ENCODE measurements around the gene GLI3. TPM values are rescaled to one million over a fixed set of nuclear protein-coding genes. Genes with fewer than 3 reads are reported as not detected.

Gene GLI3
- total and polyA plus RNA-seq, 4 donors, result 0.50 to 34.9 (median 11.3) TPM

GRCh38 chr7:42065942-42066341 is 171.1 kb downstream of the GLI3 start:
- intact Hi-C loops (cut with DNase I), result no loop called here

GRCh38 chr7:42065015-42065414 is 172.0 kb downstream of the GLI3 start:
- Histone ChIP-seq H3K9me3 (ENCODE audit: control insufficient read depth, low read length) (peaks cover 1% of the 10 kb centered on the region), H3K36me3 (ENCODE audit: control insufficient read depth in 1 of 2, insufficient read depth in 2 of 2, low read length in 1 of 2) (no peaks in the 10 kb centered on the region), H3K27me3 (ENCODE audit: control insufficient read depth in 1 of 2, insufficient read depth in 2 of 2, low read length in 1 of 2) (no peaks in the 10 kb centered on the region), H3K4me1 (ENCODE audit: control insufficient read depth in 1 of 2, insufficient read depth in 2 of 2, low read length in 2 of 2) (no peaks in the 10 kb centered on the region), H3K27ac (ENCODE audit: low read depth in 1 of 2, low read length in 2 of 2) (no peak overlapping the region), H3K4me3 (ENCODE audit: low read length in 2 of 2) (no peak overlapping the region)
- ATAC-seq (ENCODE audit: low FRiP score) (no peak), DNase-seq (no peak)
- intact Hi-C loops (cut with DNase I), result no loop called here

More at GRCh38 chr7:42065942-42066341, 171.1 kb downstream of the GLI3 start:
- Histone ChIP-seq H3K27ac (ENCODE audit: low read depth in 1 of 2, low read length in 2 of 2) (no peak overlapping the region), H3K27me3 (ENCODE audit: control insufficient read depth in 1 of 2, insufficient read depth in 2 of 2, low read length in 1 of 2) (no peaks in the 10 kb centered on the region), H3K36me3 (ENCODE audit: control insufficient read depth in 1 of 2, insufficient read depth in 2 of 2, low read length in 1 of 2) (no peaks in the 10 kb centered on the region), H3K4me1 (ENCODE audit: control insufficient read depth in 1 of 2, insufficient read depth in 2 of 2, low read length in 2 of 2) (no peaks in the 10 kb centered on the region), H3K9me3 (ENCODE audit: control insufficient read depth, low read length) (no peaks in the 10 kb centered on the region), H3K4me3 (ENCODE audit: low read length in 2 of 2) (no peak overlapping the region)
- no peak for DNase-seq
- WGBS, 2 donors, result 63 to 64% methylated on average over 7 of the region's 7 CpGs
- ATAC-seq (ENCODE audit: low FRiP score), result no peak

GRCh38 chr7:42064534-42064933 is 172.5 kb downstream of the GLI3 start:
- Histone ChIP-seq H3K9me3 (ENCODE audit: control insufficient read depth, low read length) (peaks cover 2% of the 10 kb centered on the region), H3K36me3 (ENCODE audit: control insufficient read depth in 1 of 2, insufficient read depth in 2 of 2, low read length in 1 of 2) (no peaks in the 10 kb centered on the region), H3K27me3 (ENCODE audit: control insufficient read depth in 1 of 2, insufficient read depth in 2 of 2, low read length in 1 of 2) (no peaks in the 10 kb centered on the region), H3K4me3 (ENCODE audit: low read length in 2 of 2) (no peak overlapping the region), H3K4me1 (ENCODE audit: control insufficient read depth in 1 of 2, insufficient read depth in 2 of 2, low read length in 2 of 2) (no peaks in the 10 kb centered on the region), H3K27ac (ENCODE audit: low read depth in 1 of 2, low read length in 2 of 2) (no peak overlapping the region)
- DNase-seq (no peak), ATAC-seq (ENCODE audit: low FRiP score) (no peak)
- WGBS, 2 donors, result 93 to 95% methylated on average over 2 of the region's 2 CpGs
- intact Hi-C loops (cut with DNase I), result no loop called here

- WGBS, 2 donors, result 50 to 76% methylated on average over 2 of the region's 2 CpGs
- Histone ChIP-seq H3K27me3 (ENCODE audit: control insufficient read depth in 1 of 2, insufficient read depth in 2 of 2, low read length in 1 of 2) (no peaks in the 10 kb centered on the region), H3K4me3 (ENCODE audit: low read length in 2 of 2) (no peak overlapping the region), H3K27ac (ENCODE audit: low read depth in 1 of 2, low read length in 2 of 2) (no peak overlapping the region), H3K9me3 (ENCODE audit: control insufficient read depth, low read length) (peaks cover 2% of the 10 kb centered on the region), H3K36me3 (ENCODE audit: control insufficient read depth in 1 of 2, insufficient read depth in 2 of 2, low read length in 1 of 2) (no peaks in the 10 kb centered on the region), H3K4me1 (ENCODE audit: control insufficient read depth in 1 of 2, insufficient read depth in 2 of 2, low read length in 2 of 2) (no peaks in the 10 kb centered on the region)
- DNase-seq (no peak), ATAC-seq (ENCODE audit: low FRiP score) (no peak)
- intact Hi-C loops (cut with DNase I), result no loop called here
Observed at GRCh38 chr7:42059275-42059674, 177.7 kb downstream of the GLI3 start.

GRCh38 chr7:42057331-42057730 is 179.7 kb downstream of the GLI3 start:
- no peak for ATAC-seq (ENCODE audit: low FRiP score)
- H3K27ac ChIP-seq (ENCODE audit: low read depth in 1 of 2, low read length in 2 of 2), result no peak overlapping the region
- H3K36me3 ChIP-seq (ENCODE audit: control insufficient read depth in 1 of 2, insufficient read depth in 2 of 2, low read length in 1 of 2), result no peaks in the 10 kb centered on the region
- H3K4me3 ChIP-seq (ENCODE audit: low read length in 2 of 2), result no peak overlapping the region
- WGBS, 2 donors, result 95 to 97% methylated on average over 2 of the region's 2 CpGs
- no peaks in the 10 kb centered on the region for H3K27me3 ChIP-seq (ENCODE audit: control insufficient read depth in 1 of 2, insufficient read depth in 2 of 2, low read length in 1 of 2)
- intact Hi-C loops (cut with DNase I), result no loop called here
- peaks cover 2% of the 10 kb centered on the region for H3K9me3 ChIP-seq (ENCODE audit: control insufficient read depth, low read length)
- DNase-seq, result no peak
- no peaks in the 10 kb centered on the region for H3K4me1 ChIP-seq (ENCODE audit: control insufficient read depth in 1 of 2, insufficient read depth in 2 of 2, low read length in 2 of 2)

GRCh38 chr7:42055171-42055570 is 181.8 kb downstream of the GLI3 start:
- intact Hi-C loops (cut with DNase I), result no loop called here
- Histone ChIP-seq H3K36me3 (ENCODE audit: control insufficient read depth in 1 of 2, insufficient read depth in 2 of 2, low read length in 1 of 2) (no peaks in the 10 kb centered on the region), H3K27ac (ENCODE audit: low read depth in 1 of 2, low read length in 2 of 2) (no peak overlapping the region), H3K9me3 (ENCODE audit: control insufficient read depth, low read length) (peaks cover 2% of the 10 kb centered on the region), H3K4me3 (ENCODE audit: low read length in 2 of 2) (no peak overlapping the region), H3K4me1 (ENCODE audit: control insufficient read depth in 1 of 2, insufficient read depth in 2 of 2, low read length in 2 of 2) (no peaks in the 10 kb centered on the region), H3K27me3 (ENCODE audit: control insufficient read depth in 1 of 2, insufficient read depth in 2 of 2, low read length in 1 of 2) (no peaks in the 10 kb centered on the region)
- 96 to 98% methylated on average over 5 of the region's 5 CpGs for WGBS, 2 donors
- no peak for ATAC-seq (ENCODE audit: low FRiP score)
- DNase-seq, result no peak

GRCh38 chr7:42053834-42054233 is 183.2 kb downstream of the GLI3 start:
- intact Hi-C loops (cut with DNase I), result no loop called here
- Histone ChIP-seq H3K27ac (ENCODE audit: low read depth in 1 of 2, low read length in 2 of 2) (no peak overlapping the region), H3K4me1 (ENCODE audit: control insufficient read depth in 1 of 2, insufficient read depth in 2 of 2, low read length in 2 of 2) (no peaks in the 10 kb centered on the region), H3K27me3 (ENCODE audit: control insufficient read depth in 1 of 2, insufficient read depth in 2 of 2, low read length in 1 of 2) (no peaks in the 10 kb centered on the region), H3K36me3 (ENCODE audit: control insufficient read depth in 1 of 2, insufficient read depth in 2 of 2, low read length in 1 of 2) (no peaks in the 10 kb centered on the region), H3K9me3 (ENCODE audit: control insufficient read depth, low read length) (no peaks in the 10 kb centered on the region), H3K4me3 (ENCODE audit: low read length in 2 of 2) (no peak overlapping the region)
- 65 to 70% methylated on average over 2 of the region's 2 CpGs for WGBS, 2 donors
- no peak for ATAC-seq (ENCODE audit: low FRiP score)
- no peak for DNase-seq

- Histone ChIP-seq H3K27ac (ENCODE audit: low read depth in 1 of 2, low read length in 2 of 2) (no peak overlapping the region), H3K4me3 (ENCODE audit: low read length in 2 of 2) (no peak overlapping the region), H3K36me3 (ENCODE audit: control insufficient read depth in 1 of 2, insufficient read depth in 2 of 2, low read length in 1 of 2) (no peaks in the 10 kb centered on the region), H3K4me1 (ENCODE audit: control insufficient read depth in 1 of 2, insufficient read depth in 2 of 2, low read length in 2 of 2) (no peaks in the 10 kb centered on the region), H3K9me3 (ENCODE audit: control insufficient read depth, low read length) (no peaks in the 10 kb centered on the region), H3K27me3 (ENCODE audit: control insufficient read depth in 1 of 2, insufficient read depth in 2 of 2, low read length in 1 of 2) (no peaks in the 10 kb centered on the region)
- WGBS, 2 donors, result 97% methylated on average over 5 of the region's 5 CpGs
- intact Hi-C loops (cut with DNase I), result no loop called here
- DNase-seq (no peak), ATAC-seq (ENCODE audit: low FRiP score) (no peak)
Observed at GRCh38 chr7:42049761-42050160, 187.2 kb downstream of the GLI3 start.

- Histone ChIP-seq H3K36me3 (ENCODE audit: control insufficient read depth in 1 of 2, insufficient read depth in 2 of 2, low read length in 1 of 2) (no peaks in the 10 kb centered on the region), H3K27ac (ENCODE audit: low read depth in 1 of 2, low read length in 2 of 2) (no peak overlapping the region), H3K9me3 (ENCODE audit: control insufficient read depth, low read length) (no peaks in the 10 kb centered on the region), H3K27me3 (ENCODE audit: control insufficient read depth in 1 of 2, insufficient read depth in 2 of 2, low read length in 1 of 2) (no peaks in the 10 kb centered on the region), H3K4me1 (ENCODE audit: control insufficient read depth in 1 of 2, insufficient read depth in 2 of 2, low read length in 2 of 2) (no peaks in the 10 kb centered on the region), H3K4me3 (ENCODE audit: low read length in 2 of 2) (no peak overlapping the region)
- DNase-seq (no peak), ATAC-seq (ENCODE audit: low FRiP score) (no peak)
- intact Hi-C loops (cut with DNase I), result no loop called here
- WGBS, 2 donors, result 26 to 33% methylated on average over 3 of the region's 3 CpGs
Observed at GRCh38 chr7:42046483-42046882, 190.5 kb downstream of the GLI3 start.

All from aorta (tissue), 5 donors.